ENCODE measurements around the gene ARHGAP29. TPM values are rescaled to one million over a fixed set of nuclear protein-coding genes. Genes with fewer than 3 reads are reported as not detected.
A peak's percentile ranks its signal among the peaks of the same experiment; 100 is the strongest.

The ARHGAP29 gene
- total RNA-seq, 1 donor from 2014 or later, result 25.9 TPM

GRCh38 chr1:94143173-94143808 lies 94.1 kb downstream of the ARHGAP29 start:
- intact Hi-C loops (cut with micrococcal nuclease), result no loop called here
- peak; percentile 46 for ATAC-seq
- no peak for DNase-seq

GRCh38 chr1:94142583-94142982 lies 94.8 kb downstream of the ARHGAP29 start:
- no peak for DNase-seq
- intact Hi-C loops (cut with micrococcal nuclease), result no loop called here
- peak; percentile 92 for ATAC-seq

GRCh38 chr1:94142022-94142421 lies 95.4 kb downstream of the ARHGAP29 start:
- intact Hi-C loops (cut with micrococcal nuclease), result no loop called here
- peak; percentile 79 for ATAC-seq

GRCh38 chr1:94132111-94132510 lies 105.3 kb downstream of the ARHGAP29 start:
- ATAC-seq, result no peak
- no peak for DNase-seq
- intact Hi-C loops (cut with micrococcal nuclease), result no loop called here

More at GRCh38 chr1:94142022-94142421, 95.4 kb downstream of the ARHGAP29 start:
- DNase-seq, result no peak

- intact Hi-C loops (cut with micrococcal nuclease), result no loop called here
- DNase-seq (no peak), ATAC-seq (no peak)
Measured at GRCh38 chr1:94130851-94131595, 106.4 kb downstream of the ARHGAP29 start.

GRCh38 chr1:94126651-94127050 lies 110.7 kb downstream of the ARHGAP29 start:
- no peak for ATAC-seq
- DNase-seq, result no peak
- intact Hi-C loops (cut with micrococcal nuclease), result no loop called here

- DNase-seq (no peak), ATAC-seq (no peak)
- intact Hi-C loops (cut with micrococcal nuclease), result no loop called here
Measured at GRCh38 chr1:94125551-94126514, 111.6 kb downstream of the ARHGAP29 start.

- no peak for ATAC-seq
- intact Hi-C loops (cut with micrococcal nuclease), result no loop called here
- DNase-seq, result no peak
Measured at GRCh38 chr1:94124538-94124937, 112.8 kb downstream of the ARHGAP29 start.

GRCh38 chr1:94122201-94122970 lies 115.0 kb downstream of the ARHGAP29 start:
- no peak for ATAC-seq
- intact Hi-C loops (cut with micrococcal nuclease), result no loop called here
- no peak for DNase-seq

Other genes with a start within 250 kb of the ARHGAP29 start
- gene ABCA4, start 116.4 kb downstream of the ARHGAP29 start, total RNA-seq, result 0.55 TPM
- 66.2 TPM for gene ABCD3, start 180.8 kb upstream of the ARHGAP29 start, total RNA-seq